ENCODE results near the gene TTC39C. TPM values are rescaled to one million over a fixed set of nuclear protein-coding genes. Genes with fewer than 3 reads are reported as not detected.

Gene TTC39C
- total and polyA plus RNA-seq, 2 of the 8 experiments (the other 6 are each of a cell fraction or from before 2014, with no cell fraction given) = 8.1 to 79.1 TPM

DNA sequence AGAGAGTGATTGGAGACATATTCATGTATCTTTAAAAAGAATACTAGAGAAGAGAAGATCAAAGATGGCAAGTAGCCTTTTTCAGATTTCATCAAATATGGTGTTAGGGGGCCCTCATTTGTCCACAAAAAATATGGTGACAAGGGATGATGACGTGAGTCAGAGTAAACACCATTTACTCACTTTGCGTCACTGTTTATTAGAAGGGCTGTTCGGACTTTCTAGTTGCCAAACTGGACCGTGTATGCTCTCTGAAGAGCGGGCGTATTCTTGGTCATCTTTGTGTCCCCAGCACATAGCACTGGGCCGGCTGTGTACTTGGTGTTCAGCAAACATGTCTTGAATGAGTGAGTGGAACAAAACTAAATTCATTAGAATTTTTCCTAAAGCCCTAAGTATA is 37.5 kb downstream of the TTC39C start:
- H4K20me1 ChIP-seq (replicated peaks in 1 of 2; ENCODE audit: control insufficient read depth in 1 of 2, insufficient read depth in 2 of 2, low read length in 2 of 2) = peaks cover 2 to 4% of the 10 kb centered on the region in 2 experiments
- DNase-seq (ENCODE audit: low read depth in 1 of 2, low spot score in 2 of 2) = no peak
- no peaks in the 10 kb centered on the region for H3K36me3 ChIP-seq (ENCODE audit: control insufficient read depth in 2 of 4, insufficient read depth in 4 of 4, low read length in 3 of 4)
- no peak overlapping the region for H3K23ac ChIP-seq (ENCODE audit: insufficient read length)
- H3K9me3 ChIP-seq (ENCODE audit: insufficient read depth in 2 of 2, low read depth in 1 of 2, low read length in 1 of 2) = no peaks in the 10 kb centered on the region
- no peak overlapping the region for H2BK120ac ChIP-seq (replicated peaks; ENCODE audit: low read depth, low read length)
- ChIA-PET CTCF (ENCODE audit: partially characterized antibody) (no interaction called here), POLR2A (ENCODE audit: partially characterized antibody) (interaction anchor here (1.0 kb wide), 1 partner anchor 9 kb away, joined by 3 read pairs; no protein-coding TSS in a partner anchor)
- H3K14ac ChIP-seq (ENCODE audit: insufficient read length) = no peak overlapping the region
- no peak overlapping the region for H2BK12ac ChIP-seq (ENCODE audit: low read depth, low read length)
- no peak overlapping the region for H3K4me2 ChIP-seq (ENCODE audit: insufficient read depth in 1 of 2, low read depth in 2 of 2, low read length in 2 of 2)
- no peak for FAIRE-seq
- no peak overlapping the region for H3K18ac ChIP-seq (ENCODE audit: extremely low read depth, low read length)
- H3K27me3 ChIP-seq (replicated peaks in 1 of 4; ENCODE audit: control insufficient read depth in 3 of 4, extremely low read depth in 1 of 4, insufficient read depth in 3 of 4, low read length in 3 of 4) = no peaks in the 10 kb centered on the region
- no peak overlapping the region for H2BK5ac ChIP-seq (ENCODE audit: low read depth, low read length)
- H2AFZ ChIP-seq (ENCODE audit: low read length) = no peak overlapping the region
- H3K4ac ChIP-seq (replicated peaks; ENCODE audit: insufficient read length, low read depth, low read length) = no peak overlapping the region
- 87% methylated on average over 7 of the region's 7 CpGs; no CpG with 5 or more reads in 1 of the 2 experiments for WGBS, 2 experiments (ENCODE audit: extremely low coverage in 1 of 2, insufficient coverage in 1 of 2, insufficient read length in 1 of 2, insufficient replicate concordance in 2 of 2, low coverage in 1 of 2, low lambda C conversion rate in 2 of 2, missing lambda C conversion rate in 1 of 2)
- H4K5ac ChIP-seq (ENCODE audit: insufficient read length, low read depth, low read length) = no peak overlapping the region
- H3K79me1 ChIP-seq (ENCODE audit: low read depth, low read length) = peaks cover 5% of the 10 kb centered on the region
- H3K56ac ChIP-seq (replicated peaks; ENCODE audit: insufficient read length, low read depth, low read length) = no peak overlapping the region
- H4K8ac ChIP-seq (ENCODE audit: extremely low read depth, insufficient read depth, low read length) = no peak overlapping the region
- no peak overlapping the region for H3K9ac ChIP-seq (replicated peaks in 1 of 4; ENCODE audit: extremely low read depth in 1 of 4, low read depth in 3 of 4, low read length in 3 of 4)
- no peak overlapping the region for H3K27ac ChIP-seq (ENCODE audit: low read depth, low read length)
- peaks cover 0 to 36% of the 10 kb centered on the region in 2 experiments; a peak in 2 of 4 replicates for H3K79me2 ChIP-seq (ENCODE audit: control insufficient read depth in 1 of 2, insufficient read depth in 2 of 2, low read length in 2 of 2)
- H4K91ac ChIP-seq (replicated peaks; ENCODE audit: insufficient read length, low read length) = no peak overlapping the region
- no peak overlapping the region for H2AK5ac ChIP-seq (ENCODE audit: low read depth, low read length)
- no peaks in the 10 kb centered on the region for H3K23me2 ChIP-seq (ENCODE audit: low read depth, low read length)
- peaks cover 0 to 4% (median 2%) of the 10 kb centered on the region in 4 experiments; a peak in 4 of 7 replicates for H3K4me1 ChIP-seq (replicated peaks in 1 of 4; ENCODE audit: control insufficient read depth in 3 of 4, insufficient read depth in 4 of 4, low read length in 3 of 4)
- no peak overlapping the region for H2BK20ac ChIP-seq (ENCODE audit: low read length)
- no peak overlapping the region for H2BK15ac ChIP-seq (ENCODE audit: low read length)
- H3K4me3 ChIP-seq (ENCODE audit: extremely low read depth in 1 of 4, insufficient read depth in 2 of 4, low read depth in 3 of 4, low read length in 4 of 4) = no peak overlapping the region
- no peak for TF ChIP-seq KDM5A (IDR thresholded peaks at IDR 0.05; ENCODE audit: low read length)
- no peak for TF ChIP-seq TCF12 (IDR thresholded peaks at IDR 0.05; ENCODE audit: low read depth, low read length)
- TF ChIP-seq YY1 (IDR thresholded peaks at IDR 0.05; ENCODE audit: low read depth, low read length) = no peak
- TF ChIP-seq, protein P1, sequence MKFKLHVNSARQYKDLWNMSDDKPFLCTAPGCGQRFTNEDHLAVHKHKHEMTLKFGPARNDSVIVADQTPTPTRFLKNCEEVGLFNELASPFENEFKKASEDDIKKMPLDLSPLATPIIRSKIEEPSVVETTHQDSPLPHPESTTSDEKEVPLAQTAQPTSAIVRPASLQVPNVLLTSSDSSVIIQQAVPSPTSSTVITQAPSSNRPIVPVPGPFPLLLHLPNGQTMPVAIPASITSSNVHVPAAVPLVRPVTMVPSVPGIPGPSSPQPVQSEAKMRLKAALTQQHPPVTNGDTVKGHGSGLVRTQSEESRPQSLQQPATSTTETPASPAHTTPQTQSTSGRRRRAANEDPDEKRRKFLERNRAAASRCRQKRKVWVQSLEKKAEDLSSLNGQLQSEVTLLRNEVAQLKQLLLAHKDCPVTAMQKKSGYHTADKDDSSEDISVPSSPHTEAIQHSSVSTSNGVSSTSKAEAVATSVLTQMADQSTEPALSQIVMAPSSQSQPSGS (IDR thresholded peaks at IDR 0.05; ENCODE audit: low read length) = no peak
- TF ChIP-seq TBP (IDR thresholded peaks at IDR 0.05; ENCODE audit: low read depth, low read length) = no peak
- no peak for TF ChIP-seq FOSL1 (IDR thresholded peaks at IDR 0.05; ENCODE audit: insufficient read depth, low read depth, low read length)
- TF ChIP-seq ASH2L (IDR thresholded peaks at IDR 0.05; ENCODE audit: low read length) = no peak
- no peak for TF ChIP-seq RNF2 (IDR thresholded peaks at IDR 0.05; ENCODE audit: borderline replicate concordance, low read depth, low read length, missing control alignments, poor library complexity, severe bottlenecking)
- TF ChIP-seq JUN (IDR thresholded peaks at IDR 0.05; ENCODE audit: low read depth, low read length) = no peak
- TF ChIP-seq HDAC2 (IDR thresholded peaks at IDR 0.05; ENCODE audit: borderline replicate concordance in 1 of 2, low read depth in 2 of 2, low read length in 2 of 2) = no peak
- TF ChIP-seq SP4 (IDR thresholded peaks at IDR 0.05; ENCODE audit: low read length) = no peak
- TF ChIP-seq POU5F1 (IDR thresholded peaks at IDR 0.05; ENCODE audit: low read depth, low read length) = no peak

All from H1 (cell line).